ENCODE measurements around the gene UBE2N. TPM values are rescaled to one million over a fixed set of nuclear protein-coding genes. Genes with fewer than 3 reads are reported as not detected.

UBE2N gene
- total and polyA plus RNA-seq, 10 of the 15 experiments (the other 5 are each of a cell fraction or from before 2014, with no cell fraction given), result 243 to 945 (median 443) TPM

GRCh38 chr12:93441081-93441616 lies 598 bp downstream of the UBE2N start:
- no peaks in the 10 kb centered on the region for H3K36me3 ChIP-seq (ENCODE audit: control insufficient read depth in 2 of 2, insufficient read depth in 2 of 2, low read length in 1 of 2)
- no peak for FAIRE-seq
- peak; percentile 18 for ATAC-seq
- POLR2A ChIA-PET, result interaction anchor here (1.2 kb wide), 1 partner anchor 59 kb away, joined by 3 read pairs; no protein-coding TSS in a partner anchor
- peak overlapping the region; percentile 73 for H3K27ac ChIP-seq (ENCODE audit: control insufficient read depth, insufficient read depth)
- H3K4me3 ChIP-seq, result peak overlapping the region; percentile 83
- RAD21 ChIA-PET (ENCODE audit: unreplicated experiment), result interaction anchor here (0.9 kb wide), 1 partner anchor 661 kb away, joined by 3 read pairs; no protein-coding TSS in a partner anchor
- H3K9ac ChIP-seq (ENCODE audit: control insufficient read depth, insufficient read depth, low read length), result peak overlapping the region; percentile 84
- SMC1A ChIA-PET (ENCODE audit: uncharacterized antibody, unreplicated experiment), result interaction anchor here (7.1 kb wide), 1 partner anchor 17 kb away, joined by 76 read pairs; no protein-coding TSS in a partner anchor
- under 1% methylated on average over 42 of the region's 55 CpGs for WGBS (ENCODE audit: insufficient coverage, insufficient replicate concordance, low lambda C conversion rate, missing lambda C conversion rate)
- peaks cover 62% of the 10 kb centered on the region for H3K79me2 ChIP-seq (ENCODE audit: control insufficient read depth, insufficient read depth, low read length)
- in situ Hi-C loops (cut with MboI), result no loop called here
- H4K20me1 ChIP-seq (ENCODE audit: control insufficient read depth, insufficient read depth), result no peaks in the 10 kb centered on the region
- no peak overlapping the region for H2AFZ ChIP-seq (ENCODE audit: control insufficient read depth, low read depth, low read length)
- no peak for TF ChIP-seq YY1 (IDR thresholded peaks at IDR 0.05; ENCODE audit: low read depth, low read length)
- 0 out of 2 replicates have a peak, but pooled peaks have one; percentile 23 for TF ChIP-seq NKRF (conservative IDR thresholded peaks at IDR 0.05)
- TF ChIP-seq RB1 (IDR thresholded peaks at IDR 0.05; ENCODE audit: borderline replicate concordance), result no peak
- TF ChIP-seq BHLHE40 (IDR thresholded peaks at IDR 0.05; ENCODE audit: borderline replicate concordance in 1 of 2, low read depth in 2 of 2, low read length in 1 of 2), result peak in 1 of 2 experiments; percentile 21; a peak in 1 of 4 replicates
- peak; percentile 1; the same call in 1 of the 2 replicates for TF ChIP-seq RUNX3 (IDR thresholded peaks at IDR 0.05; ENCODE audit: low read length)
- no peak for TF ChIP-seq TCF7 (IDR thresholded peaks at IDR 0.05; ENCODE audit: borderline replicate concordance)
- TF ChIP-seq POLR2AphosphoS5 (IDR thresholded peaks at IDR 0.05; ENCODE audit: low read length), result no peak
- 0 out of 2 replicates have a peak, but pooled peaks have one; percentile 29 for TF ChIP-seq ASH2L (IDR thresholded peaks at IDR 0.05; ENCODE audit: borderline replicate concordance, low read depth)
- no peak for TF ChIP-seq ESRRA (IDR thresholded peaks at IDR 0.05; ENCODE audit: low read length)
- TF ChIP-seq SMARCA5 (IDR thresholded peaks at IDR 0.05), result 0 out of 2 replicates have a peak, but pooled peaks have one; percentile 23
- no peak for TF ChIP-seq EZH2 (IDR thresholded peaks at IDR 0.05; ENCODE audit: borderline replicate concordance, control insufficient read depth, low read depth, low read length)
- TF ChIP-seq EED (IDR thresholded peaks at IDR 0.05; ENCODE audit: low read depth), result no peak
- TF ChIP-seq CHD2 (IDR thresholded peaks at IDR 0.05; ENCODE audit: borderline replicate concordance, low read depth, low read length), result no peak
- TF ChIP-seq PBX3 (IDR thresholded peaks at IDR 0.05; ENCODE audit: insufficient replicate concordance, low read depth, low read length), result peak; percentile 12
- no peak for TF ChIP-seq ZNF274 (IDR thresholded peaks at IDR 0.05; ENCODE audit: insufficient read depth, insufficient read length)
- no peak for TF ChIP-seq CHD1 (IDR thresholded peaks at IDR 0.05; ENCODE audit: low read depth, low read length)
- TF ChIP-seq NR2F1 (conservative IDR thresholded peaks at IDR 0.05), result peak; percentile 22
- TF ChIP-seq POU2F2 (IDR thresholded peaks at IDR 0.05; ENCODE audit: borderline replicate concordance, low read depth, low read length), result no peak
- CTCF ChIA-PET, result interaction anchor here (4.6 kb wide), 1 partner anchor 21 kb away, joined by 17 read pairs; no protein-coding TSS in a partner anchor
- intact Hi-C loops (cut with micrococcal nuclease; ENCODE audit: unreplicated experiment), result loop anchor here (1.0 kb wide), 1 partner anchor 26 kb away; the partner anchor contains the start of gene MRPL42
- DNase-seq (ENCODE audit: low read depth, low spot score), result no peak
- BruUV-seq (replicated peaks), result no TSS peak
- peaks cover 9% of the 10 kb centered on the region for H3K4me1 ChIP-seq (ENCODE audit: control insufficient read depth, insufficient read depth, low read length)
- H3K27me3 ChIP-seq (replicated peaks in 1 of 2; ENCODE audit: control insufficient read depth in 2 of 2, insufficient read depth in 2 of 2, low read length in 1 of 2), result no peaks in the 10 kb centered on the region
- no peaks in the 10 kb centered on the region for H3K9me3 ChIP-seq (replicated peaks; ENCODE audit: control insufficient read depth, insufficient read depth, low read length)
- H3K4me2 ChIP-seq (ENCODE audit: control insufficient read depth, insufficient read depth), result peak overlapping the region; percentile 86; the same call in 1 of the 2 replicates
